Bronchial epithelial cell (primary cell): Measurements from ENCODE around the gene SLC30A4. TPM values are rescaled to one million over a fixed set of nuclear protein-coding genes. Genes with fewer than 3 reads are reported as not detected.

ENCODE experiments used
- DNase-seq: peaks from one replicate; pipeline ENCODE4 v3.0.0-alpha.2; 2010; ENCODE audit warnings: low read depth
- FAIRE-seq: peaks from 2 replicates; lab custom pipeline; 2011; peaks lifted over from hg19 to GRCh38; lab: Jason Lieb, UNC
- H3K27me3 ChIP-seq: 2 replicates; pipeline ENCODE4 v1.5.1; 2011; ENCODE audit warnings: low read length; ENCODE audit not compliant: control insufficient read depth, insufficient read depth
- H3K36me3 ChIP-seq: 2 replicates; pipeline ENCODE4 v1.5.1; 2011; ENCODE audit warnings: low read length; ENCODE audit not compliant: control insufficient read depth, insufficient read depth
- H3K4me3 ChIP-seq: 2 replicates; pipeline ENCODE4 v1.5.1; 2011; ENCODE audit warnings: mild to moderate bottlenecking, low read depth, low read length, control low read depth
- CTCF ChIP-seq: IDR thresholded peaks from 2 replicates; pipeline ENCODE4 v1.5.1; 2011; ENCODE audit warnings: mild to moderate bottlenecking, moderate library complexity, low read length, control low read depth, inconsistent platforms; ENCODE audit not compliant: insufficient read depth, severe bottlenecking
- total RNA-seq: library from RNA; depleted of rRNA; stranded (reverse); fragments of >200 nt; gene quantifications from 2 replicates; pipeline ENCODE4 v1.2.1, GENCODE V29; 2014

SLC30A4 gene
- total RNA-seq, 1 donor from 2014 or later = 3.4 TPM

GRCh38 chr15:45439521-45440260 lies 82.9 kb downstream of the SLC30A4 start:
- no peaks in the 10 kb centered on the region for H3K27me3 ChIP-seq
- no peak for FAIRE-seq
- H3K36me3 ChIP-seq = no peaks in the 10 kb centered on the region
- no peak for TF ChIP-seq CTCF
- H3K4me3 ChIP-seq = no peak overlapping the region
- no peak for DNase-seq

DNA sequence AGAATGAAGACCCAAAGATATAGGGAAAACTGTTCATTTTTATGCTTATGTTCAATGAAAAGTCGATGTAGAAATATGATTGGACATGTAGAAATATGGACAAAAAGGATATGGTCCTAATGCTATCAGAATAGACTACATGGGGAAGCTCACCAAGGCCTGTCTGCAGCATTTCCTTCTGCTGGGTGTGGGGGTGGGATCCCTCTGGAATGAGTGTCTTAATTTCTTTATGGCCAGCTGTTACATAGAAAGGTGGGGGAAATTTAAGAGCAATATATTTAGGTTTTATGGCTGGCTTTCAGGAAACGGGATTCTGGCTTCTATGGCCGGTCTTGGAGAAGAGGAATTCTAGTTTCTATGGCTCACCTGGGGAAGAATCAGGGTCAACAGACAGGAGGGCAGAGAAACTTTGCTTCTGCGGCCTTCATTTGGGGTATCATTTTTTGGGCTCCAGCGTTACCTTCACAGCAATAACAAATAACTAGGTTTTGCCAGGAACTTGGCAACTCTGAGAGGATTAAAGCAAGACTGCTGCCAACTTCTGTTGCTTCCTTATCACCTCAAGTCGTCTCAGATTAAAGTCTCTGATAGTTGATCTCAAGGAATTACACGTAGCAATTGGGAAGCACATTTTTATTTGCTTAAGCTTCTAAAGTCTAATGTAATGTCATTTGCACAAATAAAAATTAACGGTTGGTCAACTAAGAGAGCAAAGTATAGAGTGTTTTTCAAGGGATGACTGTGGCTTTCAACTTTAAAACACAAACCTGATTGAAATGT lies 87.2 kb downstream of the SLC30A4 start:
- H3K36me3 ChIP-seq = no peaks in the 10 kb centered on the region
- H3K27me3 ChIP-seq = no peaks in the 10 kb centered on the region
- FAIRE-seq = no peak
- no peak for DNase-seq
- no peak overlapping the region for H3K4me3 ChIP-seq
- TF ChIP-seq CTCF = no peak

GRCh38 chr15:45434078-45434567 lies 88.4 kb downstream of the SLC30A4 start:
- DNase-seq (no peak), FAIRE-seq (no peak)
- TF ChIP-seq CTCF = no peak
- H3K4me3 ChIP-seq = no peak overlapping the region
- H3K36me3 ChIP-seq = no peaks in the 10 kb centered on the region
- no peaks in the 10 kb centered on the region for H3K27me3 ChIP-seq

DNA sequence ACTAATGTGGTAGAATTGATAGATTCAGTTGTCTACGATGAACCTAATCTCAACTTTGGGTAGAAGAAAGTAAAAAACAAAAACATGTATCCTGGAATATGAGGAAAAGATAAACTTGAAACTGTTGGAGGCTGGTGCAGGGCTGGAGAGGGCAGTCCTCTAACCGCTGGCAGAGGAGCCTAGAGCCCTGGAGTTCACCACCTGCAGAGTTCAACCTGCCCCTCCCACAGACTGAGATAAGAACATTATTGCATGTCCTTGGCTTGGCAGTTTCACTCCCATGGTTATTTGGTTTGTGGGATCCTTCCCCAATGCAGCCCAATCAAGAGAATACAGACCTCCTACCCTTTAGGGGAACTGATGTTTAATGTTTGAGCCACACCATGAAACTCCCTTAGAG lies 91.0 kb downstream of the SLC30A4 start:
- DNase-seq (no peak), FAIRE-seq (no peak)
- Histone ChIP-seq H3K4me3 (no peak overlapping the region), H3K27me3 (no peaks in the 10 kb centered on the region), H3K36me3 (no peaks in the 10 kb centered on the region)
- TF ChIP-seq CTCF = no peak

DNA sequence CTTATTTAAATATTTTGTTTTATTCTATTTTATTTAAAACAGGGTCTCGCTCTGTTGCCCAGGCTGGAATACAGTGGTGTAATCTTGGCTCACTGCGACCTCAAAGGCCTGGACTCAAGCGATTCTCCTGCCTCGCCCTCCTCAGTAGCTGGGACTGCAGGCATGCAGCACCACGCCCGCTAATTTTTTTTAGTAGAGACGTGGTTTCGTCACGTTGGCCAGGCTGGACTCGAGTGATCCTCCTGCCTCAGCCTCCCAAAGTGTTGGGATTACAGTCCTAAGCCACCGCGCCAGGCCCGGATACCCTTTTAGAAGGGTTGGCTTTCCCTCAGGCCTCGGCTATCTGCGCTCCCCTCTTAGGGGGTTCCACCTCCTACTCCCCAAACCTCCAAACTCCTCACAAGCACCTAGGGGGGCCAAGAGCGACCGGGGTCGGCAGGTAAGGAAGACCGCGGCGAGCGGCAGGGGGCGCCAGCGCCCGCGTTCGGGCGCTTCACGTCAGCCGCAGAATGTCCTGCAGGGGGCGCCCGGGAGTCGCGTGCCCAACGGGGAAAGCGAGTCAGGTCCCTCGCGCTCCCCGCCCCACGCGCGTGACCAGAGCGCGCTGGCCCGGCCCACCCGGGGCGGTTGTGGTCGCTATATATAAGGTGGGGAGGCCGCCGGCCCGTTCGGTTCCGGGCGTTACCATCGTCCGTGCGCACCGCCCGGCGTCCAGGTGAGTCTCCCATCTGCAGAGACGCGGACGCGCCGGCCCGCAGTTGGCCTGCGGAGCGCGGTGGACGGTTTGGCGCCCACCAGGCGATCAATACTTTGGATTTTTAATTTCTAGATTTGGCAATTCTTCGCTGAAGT lies 92.4 kb downstream of the SLC30A4 start:
- Histone ChIP-seq H3K27me3 (no peaks in the 10 kb centered on the region), H3K4me3 (peak overlapping the region; percentile 44), H3K36me3 (no peaks in the 10 kb centered on the region)
- DNase-seq (no peak), FAIRE-seq (no peak)
- TF ChIP-seq CTCF = peak; percentile 100

Other genes with a start within 250 kb of the SLC30A4 start
- gene GATM, start 144.2 kb downstream of the SLC30A4 start, total RNA-seq = 1.0 and 1.3 TPM in 2 replicates
- gene BLOC1S6, start 64.6 kb upstream of the SLC30A4 start, total RNA-seq = 48.6 and 49.0 TPM in 2 replicates
- gene SQOR, start 112.3 kb upstream of the SLC30A4 start, total RNA-seq = 310 and 317 TPM in 2 replicates